Raji (cell line): ENCODE measurements around the gene SPEM3.
"Not testable (repeated sequence)": the region's sequence is repeated elsewhere in the genome, so short reads cannot be mapped to it uniquely, and the experiment has no call there.

Experiments
- POLR2A ChIP-seq: IDR thresholded peaks from 2 replicates; pipeline ENCODE4 v1.6.1; 2011; ENCODE audit warnings: low read depth, low read length, control low read depth; ENCODE audit not compliant: insufficient read depth

The SPEM3 gene

DNA sequence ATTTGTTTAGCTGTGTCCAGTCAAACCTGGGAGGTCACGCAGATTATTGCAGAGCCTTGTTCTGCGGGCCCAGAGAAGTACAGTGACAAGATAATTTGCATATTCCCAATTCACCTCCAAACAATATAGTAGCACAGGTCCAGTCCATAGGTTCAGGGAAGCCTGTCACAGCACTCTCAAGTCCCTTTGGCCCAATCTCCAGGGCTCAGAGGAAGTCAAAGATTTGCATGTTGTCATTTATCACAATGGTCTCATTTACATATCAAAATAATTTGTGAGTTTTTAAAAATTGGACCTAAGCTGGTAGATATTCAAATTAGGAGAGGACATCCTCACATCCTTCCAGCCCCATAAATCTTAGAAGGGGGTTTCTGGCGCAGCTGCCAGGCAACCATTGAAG lies 38.8 kb downstream of the SPEM3 start:
- no peak for TF ChIP-seq POLR2A

DNA sequence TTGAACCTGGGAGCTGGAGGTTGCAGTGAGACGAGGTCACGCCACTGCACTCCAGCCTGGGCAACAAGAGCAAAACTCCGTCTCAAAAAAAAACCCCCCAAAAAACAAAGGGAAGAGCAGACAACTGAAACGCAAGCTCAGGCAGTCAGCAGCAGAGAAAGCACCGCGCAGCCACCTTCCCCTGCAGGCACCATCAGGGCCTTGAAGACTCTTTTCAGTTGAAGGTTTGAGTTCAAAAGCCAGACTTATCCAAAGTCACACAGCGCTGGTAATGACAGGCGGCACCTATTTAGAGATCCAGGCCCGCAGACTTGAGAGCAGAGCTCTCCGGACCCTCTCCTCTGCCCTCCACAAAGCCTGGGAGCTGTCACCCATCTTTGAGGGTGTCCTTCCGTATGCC lies 39.6 kb downstream of the SPEM3 start:
- no peak for TF ChIP-seq POLR2A

DNA sequence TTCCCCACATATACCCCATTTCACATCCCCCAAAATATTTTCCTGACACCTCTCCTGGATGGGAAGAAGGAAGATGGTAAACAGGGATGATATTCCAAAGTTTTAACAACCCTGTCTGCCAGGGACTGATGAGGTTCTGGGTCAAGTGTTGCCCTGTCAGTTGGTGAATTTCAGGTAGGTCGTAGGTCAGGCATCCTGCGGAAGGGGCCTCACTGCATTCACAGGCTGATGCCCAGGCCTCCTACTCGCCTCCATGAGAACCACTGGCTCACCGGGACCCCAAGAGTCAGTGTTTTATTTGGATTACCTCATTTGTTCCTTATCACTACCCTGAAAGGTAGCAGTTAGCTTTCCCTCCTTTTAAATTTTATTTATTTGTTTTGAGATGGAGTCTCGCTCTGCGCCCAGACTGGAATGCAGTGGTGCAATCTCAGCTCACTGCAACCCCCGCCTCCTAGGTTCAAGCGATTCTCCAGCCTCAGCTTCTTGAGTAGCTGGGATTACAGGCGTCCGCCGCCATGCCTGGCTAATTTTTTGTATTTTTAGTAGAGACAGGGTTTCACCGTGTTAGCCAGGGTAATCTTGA lies 40.2 kb downstream of the SPEM3 start:
- no peak for TF ChIP-seq POLR2A

DNA sequence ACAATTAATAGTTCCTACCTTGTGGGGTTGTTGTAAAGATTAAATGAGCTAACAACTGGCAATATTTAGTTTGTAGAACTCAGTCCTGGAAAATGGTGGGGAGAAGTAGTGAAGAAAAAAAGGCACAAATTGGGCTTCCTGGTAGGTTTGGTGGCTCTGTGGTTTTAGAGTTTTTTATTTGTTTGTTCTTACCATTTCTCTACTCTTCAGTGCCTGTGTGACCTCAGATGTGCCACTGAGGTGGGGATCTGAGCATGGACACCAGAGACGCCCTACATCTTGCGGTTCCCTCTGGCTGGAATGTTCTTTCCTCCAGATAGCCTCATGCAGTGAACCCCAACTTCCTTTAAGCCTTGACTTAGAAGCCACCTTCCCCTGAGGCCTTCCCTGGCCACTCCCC lies 43.1 kb downstream of the SPEM3 start:
- TF ChIP-seq POLR2A: no peak

DNA sequence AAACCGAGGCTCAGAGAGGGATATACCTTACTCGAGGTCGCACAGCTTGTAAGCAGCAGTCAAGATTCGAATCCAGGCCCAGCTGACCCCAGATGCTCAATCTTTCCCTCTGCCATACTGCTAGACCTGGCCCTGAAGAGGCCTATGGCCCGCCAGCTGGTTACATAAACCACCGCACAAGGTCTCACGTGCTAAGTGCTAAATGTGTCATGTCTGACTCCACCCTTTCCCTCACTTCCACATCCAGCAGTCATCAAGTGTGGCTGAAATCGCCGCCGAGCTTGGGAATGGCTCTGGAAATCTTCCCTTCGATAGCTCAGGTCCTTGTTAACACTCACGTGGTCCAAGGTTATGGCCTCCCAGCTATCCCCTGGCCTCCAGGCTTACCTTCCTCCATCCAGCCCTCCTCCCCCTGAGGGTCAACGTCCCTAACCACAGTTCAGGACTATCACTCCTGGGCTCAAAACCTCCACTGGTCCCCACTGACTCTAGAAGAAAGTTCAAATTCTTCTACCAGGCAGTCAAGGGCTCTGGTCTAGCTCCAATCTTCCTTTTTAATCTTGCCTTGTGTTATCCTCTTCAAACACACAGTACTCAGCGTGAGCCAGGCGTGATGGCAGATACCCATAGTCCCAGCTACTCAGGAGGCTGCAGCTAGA lies 47.2 kb downstream of the SPEM3 start:
- TF ChIP-seq POLR2A: no peak

DNA sequence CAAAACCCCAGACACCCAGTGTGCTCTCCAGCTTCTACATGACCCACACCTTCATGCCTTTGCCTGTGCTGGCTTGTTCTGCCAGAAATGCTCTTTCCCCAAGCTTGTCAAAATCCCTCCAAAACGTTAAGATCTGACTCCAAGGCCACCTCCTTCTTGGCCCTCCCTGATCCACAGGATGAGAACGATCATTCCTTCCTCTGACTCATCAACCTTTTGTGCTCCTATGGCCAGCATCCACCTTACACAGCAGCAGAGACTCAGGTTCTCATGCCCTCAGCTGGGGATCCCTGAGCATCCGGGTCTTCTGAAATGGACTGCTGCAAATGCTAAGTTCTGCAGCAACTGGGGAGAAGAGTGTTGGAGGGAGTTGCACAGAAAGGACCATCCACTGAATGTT lies 47.8 kb downstream of the SPEM3 start:
- TF ChIP-seq POLR2A: no peak

DNA sequence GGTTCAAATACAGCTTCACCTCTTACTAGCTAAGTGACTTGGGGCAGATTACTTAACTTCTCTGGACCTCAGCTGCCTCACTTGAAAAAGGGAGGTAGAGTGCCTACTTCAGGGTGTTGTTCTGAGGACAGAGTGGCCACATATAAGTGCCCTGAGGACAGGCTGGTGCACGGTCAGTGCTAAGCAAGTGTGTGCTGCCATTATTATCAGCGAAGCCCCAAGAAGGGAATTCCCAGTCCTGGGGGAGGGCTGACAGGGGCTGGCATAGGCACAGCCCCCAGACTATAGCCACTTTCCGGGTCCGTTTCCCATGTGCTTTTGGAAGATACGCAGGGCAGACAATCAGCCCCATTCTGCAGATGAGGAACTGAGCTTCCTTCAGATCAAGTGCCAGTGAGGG lies 48.3 kb downstream of the SPEM3 start:
- TF ChIP-seq POLR2A: no peak

DNA sequence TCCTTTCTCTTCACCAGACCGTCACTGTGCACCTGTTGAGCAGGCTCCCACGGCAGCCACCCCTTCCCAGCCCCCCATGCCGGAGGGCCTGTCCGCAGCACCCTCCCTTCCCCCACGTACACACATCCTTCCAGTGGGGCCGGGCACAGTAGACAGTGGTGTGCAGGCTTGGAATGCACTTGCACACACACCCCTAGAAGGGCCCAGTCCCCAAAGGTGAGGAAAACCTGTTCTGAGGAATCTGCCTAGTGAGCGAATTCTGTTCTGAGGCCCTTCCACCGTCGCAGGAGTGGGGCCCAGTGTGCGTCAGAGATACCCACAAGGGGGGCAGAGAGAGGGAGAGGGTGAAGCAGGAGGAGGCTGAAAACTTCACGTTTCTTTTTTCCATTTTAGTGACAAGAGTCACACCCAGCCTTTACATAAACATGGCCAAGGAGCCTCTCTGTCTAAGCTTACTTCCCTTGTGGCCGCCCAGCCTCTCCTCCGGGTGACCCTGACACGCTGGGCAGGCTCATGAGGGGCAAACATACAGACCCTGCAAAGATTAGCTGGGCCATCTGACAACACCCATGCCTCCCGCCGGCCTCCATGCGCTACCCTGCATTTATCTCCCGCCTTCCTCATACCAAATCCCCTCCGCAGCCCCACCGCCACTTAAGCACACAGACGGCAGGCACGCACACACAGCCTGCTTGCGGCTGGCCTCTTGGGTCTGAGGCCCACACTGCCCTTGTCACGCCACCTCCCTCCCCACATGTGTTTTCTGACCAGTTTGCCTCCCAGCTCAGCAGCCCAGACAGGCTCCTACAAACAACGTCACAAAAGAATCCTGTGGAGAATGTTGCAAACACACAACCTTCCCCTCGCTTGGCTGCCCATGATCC lies 49.0 kb downstream of the SPEM3 start:
- no peak for TF ChIP-seq POLR2A

DNA sequence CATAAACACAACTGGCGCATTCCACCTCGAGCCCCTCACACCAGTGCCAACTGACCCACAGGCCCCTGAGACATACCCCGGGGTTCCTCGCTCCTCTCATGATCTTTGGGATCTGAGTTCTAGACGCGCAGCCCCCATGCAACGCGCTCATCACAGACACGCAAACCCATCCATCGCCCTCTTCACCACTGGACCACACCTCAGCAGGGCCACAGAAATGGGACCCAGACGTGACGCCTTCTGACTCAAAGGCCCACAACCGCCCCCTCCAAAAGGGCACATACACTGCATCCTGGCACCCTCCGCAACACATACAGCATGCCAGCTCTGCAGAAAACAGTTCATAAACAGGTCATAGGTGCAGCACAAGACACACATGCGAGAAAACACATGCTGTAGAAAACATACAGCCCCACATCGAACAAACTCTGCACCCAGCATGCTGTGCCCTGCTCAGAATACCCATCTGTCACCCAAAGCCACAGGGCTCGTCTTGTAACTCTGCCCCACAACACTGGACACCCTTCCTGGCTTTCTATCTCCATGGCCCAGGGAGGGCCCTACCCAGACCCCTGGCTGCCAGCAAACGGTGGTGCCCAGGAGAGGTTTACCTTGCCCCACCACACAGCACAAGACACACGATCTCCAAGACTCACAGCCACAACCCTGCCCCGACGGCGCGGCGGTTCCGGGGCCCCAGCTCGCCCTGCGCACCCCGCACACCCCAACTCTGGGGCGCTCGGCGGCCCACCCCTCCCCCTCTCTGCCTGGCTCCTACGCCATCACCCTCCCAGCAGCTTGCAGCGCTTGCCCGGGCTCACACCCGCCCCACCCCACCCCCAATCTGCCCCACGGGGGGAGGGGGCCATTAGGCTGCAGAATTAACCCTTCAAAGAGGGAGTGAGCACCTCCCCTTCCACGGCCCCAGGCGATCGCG lies 49.9 kb downstream of the SPEM3 start:
- TF ChIP-seq POLR2A: no peak

DNA sequence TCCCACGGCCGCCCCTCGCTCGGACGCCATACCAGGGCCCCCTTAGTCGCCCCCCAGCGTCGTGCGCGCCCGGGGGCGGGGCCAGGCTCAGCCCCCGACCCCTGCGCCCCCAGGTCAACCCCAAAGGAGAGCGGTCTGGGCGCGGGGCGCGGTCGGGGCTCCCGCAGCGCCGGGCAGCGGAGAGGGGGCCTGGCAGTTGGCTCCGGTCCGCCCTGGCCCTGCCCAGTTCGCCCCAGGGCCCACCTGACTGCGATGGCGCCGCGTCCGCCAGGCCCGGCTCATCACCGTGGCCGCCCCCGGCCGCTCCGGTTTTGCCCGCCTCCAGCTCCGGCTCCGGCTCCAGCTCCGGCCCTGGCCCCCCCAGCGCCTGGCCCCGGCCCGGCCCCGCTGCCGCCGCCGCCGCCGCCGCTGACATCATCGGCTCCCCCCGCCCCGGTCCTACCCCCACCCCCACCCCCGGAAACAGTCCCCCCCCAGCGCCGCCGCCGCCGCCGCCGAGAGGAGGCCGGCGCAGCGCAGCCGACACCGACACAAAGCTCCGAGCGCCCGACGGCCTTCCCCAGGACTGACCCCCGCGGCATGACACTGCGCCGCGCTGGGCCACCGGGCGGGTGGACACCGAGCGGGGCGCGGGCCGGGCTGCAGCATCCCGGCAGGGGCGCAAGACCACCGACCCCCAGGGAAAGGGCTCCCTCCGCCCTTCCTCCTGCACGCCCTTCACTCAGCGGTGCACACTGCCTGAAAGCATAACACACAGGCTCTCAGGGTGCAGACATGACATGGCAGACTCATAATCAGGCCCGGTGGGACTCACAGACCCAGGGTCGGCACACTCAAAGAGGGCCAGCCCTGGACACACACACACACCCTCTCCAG lies 50.8 kb downstream of the SPEM3 start, which contains the start of gene ZBTB4:
TSS of gene ZBTB4 (minus strand) at position 419 of the 876 bp plus-strand sequence. CDS start 12,830 bp downstream, outside the sequence.
- no peak for TF ChIP-seq POLR2A

DNA sequence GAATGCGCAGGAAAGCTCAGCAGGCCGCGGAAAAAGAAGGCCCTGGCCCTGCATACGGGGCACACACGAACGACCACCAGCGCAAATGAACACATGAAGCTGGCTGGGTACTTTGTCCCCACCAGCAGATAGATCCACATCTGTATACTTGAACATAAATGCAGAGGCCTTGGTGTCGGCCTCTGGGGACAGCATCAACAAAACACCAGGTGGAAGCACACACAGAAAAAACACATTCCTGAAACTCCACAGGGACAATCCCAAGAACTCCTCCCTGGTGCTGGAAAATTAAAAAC lies 51.4 kb downstream of the SPEM3 start:
- TF ChIP-seq POLR2A: no peak

DNA sequence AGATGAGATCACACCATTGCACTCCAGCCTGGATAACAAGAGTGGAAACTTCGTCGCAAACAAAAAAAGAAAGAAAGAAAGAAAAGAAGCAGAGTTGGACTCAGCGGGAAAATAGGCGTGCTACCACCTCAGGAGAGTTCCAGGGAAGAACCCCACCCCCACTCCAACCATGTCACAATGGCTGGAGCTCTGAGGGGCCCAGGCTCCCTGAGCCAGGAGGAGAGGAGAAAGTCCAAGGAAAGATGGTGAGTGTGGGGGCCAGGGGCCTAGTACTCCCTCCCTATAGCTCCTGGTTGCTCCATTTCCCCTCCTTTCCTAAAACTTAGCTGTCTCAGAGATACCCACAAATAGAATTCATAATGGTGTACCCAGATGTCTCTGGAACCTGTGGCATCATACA lies 52.6 kb downstream of the SPEM3 start, which contains the start of gene SLC35G6:
TSS of gene SLC35G6 (plus strand) at position 172 of the 400 bp plus-strand sequence. CDS start at position 243, 71 bp downstream.
- TF ChIP-seq POLR2A: not testable (repeated sequence)
